MCF 10A (cell line): Measurements from ENCODE around the gene TRPV2. TPM values are rescaled to one million over a fixed set of nuclear protein-coding genes. Genes with fewer than 3 reads are reported as not detected.

Source experiments
- BruUV-seq: library from RNA; stranded (reverse); fragments of 400-500 nt; replicated peaks from 2 replicates; lab custom pipeline; 2021; lab: Mats Ljungman, UMichigan
- CTCF ChIA-PET: fragments of 300-600 bp; sonication (Branson Sonifier 250); formaldehyde crosslinking; extraction: SDS; loops from one replicate; lab custom pipeline; 2021; ENCODE audit warnings: antibody characterized with exemption, inconsistent platforms; lab: Yijun Ruan, JAX
- POLR2A ChIA-PET: fragments of 300-600, 350-650 bp; sonication (Branson Sonifier 250); formaldehyde crosslinking; extraction: SDS; loops from one replicate; lab custom pipeline; 2020; ENCODE audit warnings: antibody characterized with exemption, inconsistent platforms; lab: Yijun Ruan, JAX
- DNase-seq: peaks from one replicate; pipeline ENCODE4 v3.0.0-alpha.2; 2018; ENCODE audit not compliant: unreplicated experiment
- H3K27ac Mint-ChIP-seq: one replicate; pipeline ENCODE4 v1.8.0; 2022; ENCODE audit warnings: mild to moderate bottlenecking, low read depth, mixed read lengths; ENCODE audit not compliant: unreplicated experiment
- H3K27me3 Mint-ChIP-seq: one replicate; pipeline ENCODE4 v1.8.0; 2022; ENCODE audit warnings: mixed read lengths; ENCODE audit not compliant: insufficient read depth, unreplicated experiment
- H3K36me3 Mint-ChIP-seq: one replicate; pipeline ENCODE4 v1.8.0; 2022; ENCODE audit warnings: mild to moderate bottlenecking, moderate library complexity, mixed read lengths; ENCODE audit not compliant: insufficient read depth, unreplicated experiment
- H3K4me1 Mint-ChIP-seq: one replicate; pipeline ENCODE4 v1.8.0; 2022; ENCODE audit warnings: mixed read lengths; ENCODE audit not compliant: insufficient read depth, unreplicated experiment
- H3K4me3 Mint-ChIP-seq: one replicate; pipeline ENCODE4 v1.8.0; 2022; ENCODE audit warnings: mild to moderate bottlenecking, moderate library complexity, mixed read lengths; ENCODE audit not compliant: unreplicated experiment
- H3K9me3 Mint-ChIP-seq: one replicate; pipeline ENCODE4 v1.8.0; 2022; ENCODE audit warnings: mixed read lengths; ENCODE audit not compliant: unreplicated experiment
- intact Hi-C: fragments of 100-400 bp; cut with micrococcal nuclease; formaldehyde crosslinking; loops from 2 replicates; pipeline ENCODE4 v1.14.1; 2022
- total RNA-seq: library from RNA; stranded (reverse); gene quantifications from 2 replicates; pipeline ENCODE4 v1.2.3, GENCODE V29; 2022
- TF ChIP-seq, protein P1 (sequence below): fragments of 200-600 bp; IDR thresholded peaks from one replicate; pipeline ENCODE4 v1.8.0; 2022; ENCODE audit warnings: antibody characterized with exemption, mild to moderate bottlenecking; ENCODE audit not compliant: unreplicated experiment

TRPV2 gene
- total RNA-seq, 1 experiment from 2014 or later, result not detected

DNA sequence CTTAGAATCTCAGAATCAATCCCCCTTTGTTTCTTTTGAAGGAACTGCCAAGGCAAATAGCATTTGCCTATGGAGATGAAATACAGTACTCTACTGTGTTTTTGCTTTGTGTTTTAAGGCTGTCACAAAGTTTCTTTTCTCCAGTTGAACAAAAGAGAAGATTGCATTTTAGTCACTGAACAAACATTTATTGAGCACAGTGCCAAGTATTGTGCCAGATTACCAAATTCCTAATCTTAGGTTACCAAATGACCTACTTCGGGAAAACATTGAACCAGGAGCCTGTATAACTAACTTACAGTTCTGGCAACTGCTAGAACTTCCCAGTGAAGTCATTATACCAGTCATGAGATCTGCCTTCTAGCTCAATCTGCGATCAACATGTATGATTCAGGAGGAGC lies 37.4 kb upstream of the TRPV2 start:
- ChIA-PET POLR2A (interaction anchor here (0.5 to 7.7 kb wide), 21 partner anchors 8 to 1459 kb away, joined by 3 to 238 read pairs (median 4); partner anchors contain the start of genes CENPV, NCOR1, PIGL and SREBF1), CTCF (interaction anchor here (1.2 to 8.0 kb wide), 2 partner anchors 14 to 28 kb away, joined by 3 to 64 read pairs; no protein-coding TSS in a partner anchor)
- no TSS peak for BruUV-seq

DNA sequence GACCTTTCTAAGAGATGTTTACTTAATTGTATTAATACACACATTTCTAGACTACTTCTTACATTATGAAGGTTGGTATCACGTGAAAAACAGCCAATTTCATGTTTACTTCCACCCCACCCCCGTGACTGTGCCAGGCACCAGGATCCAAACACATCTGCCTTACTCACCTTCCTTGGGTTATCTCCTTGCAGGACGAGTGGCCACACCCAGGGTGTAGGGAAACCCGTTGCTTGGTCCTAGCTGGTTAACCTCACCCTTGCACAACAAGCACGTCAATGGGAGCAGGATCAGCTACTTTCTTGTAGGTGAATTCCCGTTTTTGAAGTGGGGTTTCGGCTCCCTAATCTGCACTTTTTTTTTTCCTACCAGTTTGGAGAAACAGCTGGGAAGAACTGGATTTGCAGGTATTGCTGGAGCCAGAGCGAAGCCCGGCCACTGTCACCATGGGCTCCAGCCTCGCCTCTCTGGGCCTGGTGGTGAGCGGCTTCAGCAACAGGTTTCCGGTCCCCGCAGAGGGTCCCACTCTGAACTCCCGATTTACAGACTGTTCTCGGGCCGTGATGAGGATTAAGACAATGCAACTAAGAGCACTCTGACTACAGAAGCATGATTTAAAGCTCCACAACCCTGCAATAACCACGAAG lies 36.6 kb upstream of the TRPV2 start:
- Mint-ChIP-seq H3K4me3 (peak overlapping the region; percentile 3), H3K27me3 (no peaks in the 10 kb centered on the region)

More for the DNA sequence above, 37.4 kb upstream of the TRPV2 start:
- Mint-ChIP-seq H3K36me3 (peaks cover 25% of the 10 kb centered on the region), H3K27me3 (no peaks in the 10 kb centered on the region), H3K4me1 (peaks cover 36% of the 10 kb centered on the region), H3K27ac (peak overlapping the region; percentile 78), H3K9me3 (no peaks in the 10 kb centered on the region), H3K4me3 (peak overlapping the region; percentile 3)
- intact Hi-C loops, result no loop called here
- DNase-seq, result peak; percentile 74
- TF ChIP-seq, protein P1, sequence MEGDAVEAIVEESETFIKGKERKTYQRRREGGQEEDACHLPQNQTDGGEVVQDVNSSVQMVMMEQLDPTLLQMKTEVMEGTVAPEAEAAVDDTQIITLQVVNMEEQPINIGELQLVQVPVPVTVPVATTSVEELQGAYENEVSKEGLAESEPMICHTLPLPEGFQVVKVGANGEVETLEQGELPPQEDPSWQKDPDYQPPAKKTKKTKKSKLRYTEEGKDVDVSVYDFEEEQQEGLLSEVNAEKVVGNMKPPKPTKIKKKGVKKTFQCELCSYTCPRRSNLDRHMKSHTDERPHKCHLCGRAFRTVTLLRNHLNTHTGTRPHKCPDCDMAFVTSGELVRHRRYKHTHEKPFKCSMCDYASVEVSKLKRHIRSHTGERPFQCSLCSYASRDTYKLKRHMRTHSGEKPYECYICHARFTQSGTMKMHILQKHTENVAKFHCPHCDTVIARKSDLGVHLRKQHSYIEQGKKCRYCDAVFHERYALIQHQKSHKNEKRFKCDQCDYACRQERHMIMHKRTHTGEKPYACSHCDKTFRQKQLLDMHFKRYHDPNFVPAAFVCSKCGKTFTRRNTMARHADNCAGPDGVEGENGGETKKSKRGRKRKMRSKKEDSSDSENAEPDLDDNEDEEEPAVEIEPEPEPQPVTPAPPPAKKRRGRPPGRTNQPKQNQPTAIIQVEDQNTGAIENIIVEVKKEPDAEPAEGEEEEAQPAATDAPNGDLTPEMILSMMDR, result no peak

DNA sequence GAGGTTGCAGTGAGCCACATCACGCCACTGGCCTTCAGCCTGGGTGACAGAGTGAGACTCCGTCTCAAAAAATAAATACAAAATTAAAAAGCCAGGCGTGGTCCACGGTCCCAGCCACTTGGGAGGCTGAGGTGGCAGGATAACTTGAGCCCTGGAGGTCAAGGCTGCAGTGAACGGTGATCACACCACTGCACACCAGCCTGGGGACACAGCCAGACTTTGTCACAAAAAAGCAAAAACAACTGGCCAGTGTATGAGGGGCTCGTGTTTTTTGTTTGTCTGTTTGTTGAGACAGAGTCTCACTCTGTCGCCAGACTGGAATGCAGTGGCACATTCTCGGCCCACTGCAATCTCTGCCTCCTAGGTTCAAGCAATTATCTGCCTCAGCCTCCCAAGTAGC lies 35.7 kb upstream of the TRPV2 start:
- ChIA-PET CTCF (interaction anchor here (0.7 to 8.0 kb wide), 3 partner anchors 15 to 155 kb away, joined by 3 to 64 read pairs (median 6); no protein-coding TSS in a partner anchor), POLR2A (interaction anchor here (0.8 to 7.7 kb wide), 10 partner anchors 7 to 663 kb away, joined by 3 to 238 read pairs (median 10); partner anchors contain the start of genes NCOR1 and PIGL)
- Mint-ChIP-seq H3K4me3 (no peak overlapping the region), H3K36me3 (peaks cover 42% of the 10 kb centered on the region), H3K9me3 (no peaks in the 10 kb centered on the region), H3K27me3 (no peaks in the 10 kb centered on the region), H3K4me1 (peaks cover 32% of the 10 kb centered on the region), H3K27ac (no peak overlapping the region)
- no TSS peak for BruUV-seq
- intact Hi-C loops, result loop anchor here (2.0 to 10.0 kb wide), 2 partner anchors 59 to 205 kb away; no protein-coding TSS in a partner anchor
- TF ChIP-seq, protein P1, result no peak
- no peak for DNase-seq

More for the DNA sequence above, 36.6 kb upstream of the TRPV2 start:
- Mint-ChIP-seq H3K9me3 (no peaks in the 10 kb centered on the region), H3K27ac (peak overlapping the region; percentile 78), H3K36me3 (peaks cover 34% of the 10 kb centered on the region), H3K4me1 (peaks cover 35% of the 10 kb centered on the region)
- ChIA-PET CTCF (interaction anchor here (0.6 to 8.0 kb wide), 6 partner anchors 14 to 522 kb away, joined by 3 to 64 read pairs (median 3); no protein-coding TSS in a partner anchor), POLR2A (interaction anchor here (0.5 to 7.7 kb wide), 22 partner anchors 9 to 1458 kb away, joined by 3 to 238 read pairs (median 4); partner anchors contain the start of genes CENPV, NCOR1, PIGL and SREBF1)
- TF ChIP-seq, protein P1, result no peak
- no TSS peak for BruUV-seq
- DNase-seq, result peak; percentile 70
- intact Hi-C loops, result no loop called here
